Dermis microvascular lymphatic vessel endothelial cell (primary cell): ENCODE data around the gene BCR. TPM values are rescaled to one million over a fixed set of nuclear protein-coding genes. Genes with fewer than 3 reads are reported as not detected.
"Not testable (repeated sequence)": the region's sequence is repeated elsewhere in the genome, so short reads cannot be mapped to it uniquely, and the experiment has no call there.

ENCODE experiments used
- DNase-seq, 2 donors: peaks; one replicate each; pipeline versions ENCODE4 v3.0.0 to v3.0.0-alpha.2; 2010; ENCODE audit warnings: low read depth in 2 of 2
- total RNA-seq: library from RNA; depleted of rRNA; stranded (reverse); fragments of >200 nt; gene quantifications from 2 replicates; pipeline ENCODE4 v1.2.1, GENCODE V29; 2014

BCR gene
- total RNA-seq: 95.9 and 127 TPM in 2 replicates

DNA sequence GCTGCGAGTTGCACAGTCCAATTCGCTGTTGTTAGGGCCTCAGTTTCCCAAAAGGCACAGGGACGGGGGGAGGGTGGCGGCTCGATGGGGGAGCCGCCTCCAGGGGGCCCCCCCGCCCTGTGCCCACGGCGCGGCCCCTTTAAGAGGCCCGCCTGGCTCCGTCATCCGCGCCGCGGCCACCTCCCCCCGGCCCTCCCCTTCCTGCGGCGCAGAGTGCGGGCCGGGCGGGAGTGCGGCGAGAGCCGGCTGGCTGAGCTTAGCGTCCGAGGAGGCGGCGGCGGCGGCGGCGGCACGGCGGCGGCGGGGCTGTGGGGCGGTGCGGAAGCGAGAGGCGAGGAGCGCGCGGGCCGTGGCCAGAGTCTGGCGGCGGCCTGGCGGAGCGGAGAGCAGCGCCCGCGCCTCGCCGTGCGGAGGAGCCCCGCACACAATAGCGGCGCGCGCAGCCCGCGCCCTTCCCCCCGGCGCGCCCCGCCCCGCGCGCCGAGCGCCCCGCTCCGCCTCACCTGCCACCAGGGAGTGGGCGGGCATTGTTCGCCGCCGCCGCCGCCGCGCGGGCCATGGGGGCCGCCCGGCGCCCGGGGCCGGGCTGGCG is at the start of gene BCR:
BCR (plus strand) TSS at position 209 of the 592 bp plus-strand sequence. CDS start 452 bp downstream, outside the sequence.
- DNase-seq: peak; percentile 40 to 88

DNA sequence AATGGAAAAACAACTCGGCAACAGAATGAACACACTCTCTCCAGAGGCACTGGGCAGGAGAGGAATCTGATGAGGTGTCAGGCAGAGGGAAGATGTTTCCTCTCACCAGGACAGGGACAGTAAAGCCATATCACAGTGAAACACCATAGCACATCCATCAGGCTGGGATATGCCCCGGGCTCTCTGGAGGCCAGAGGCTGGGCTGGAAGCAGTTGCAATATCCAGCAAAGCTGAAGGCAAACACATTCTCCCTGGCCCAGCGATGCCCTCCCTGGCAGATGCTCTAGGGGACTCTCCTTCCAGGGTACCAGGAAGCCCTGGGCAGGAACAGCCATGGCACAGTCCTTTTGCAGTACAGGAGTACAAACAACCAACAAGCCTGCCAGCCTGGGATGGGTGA is 49.6 kb upstream of the BCR start:
- no peak for DNase-seq

DNA sequence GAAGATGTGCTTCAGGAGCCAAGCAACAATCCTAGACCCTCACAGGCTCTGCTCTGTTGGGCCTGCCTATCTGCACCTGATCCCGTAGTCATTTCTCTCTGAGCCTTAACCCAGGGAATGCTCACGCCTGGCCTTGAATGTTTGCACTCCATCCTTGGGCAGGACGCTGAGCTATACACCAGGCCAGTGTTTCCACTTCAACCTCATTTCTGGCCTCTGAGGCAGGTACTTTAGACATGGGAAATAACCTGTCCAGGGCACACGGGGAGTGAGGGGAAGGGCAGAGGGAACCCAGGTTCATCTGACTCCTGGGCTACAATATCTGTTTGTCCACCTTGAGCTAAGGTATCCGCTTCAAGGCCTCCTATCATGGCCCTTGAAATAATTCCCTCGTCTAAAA is 48.4 kb upstream of the BCR start:
- no peak for DNase-seq

DNA sequence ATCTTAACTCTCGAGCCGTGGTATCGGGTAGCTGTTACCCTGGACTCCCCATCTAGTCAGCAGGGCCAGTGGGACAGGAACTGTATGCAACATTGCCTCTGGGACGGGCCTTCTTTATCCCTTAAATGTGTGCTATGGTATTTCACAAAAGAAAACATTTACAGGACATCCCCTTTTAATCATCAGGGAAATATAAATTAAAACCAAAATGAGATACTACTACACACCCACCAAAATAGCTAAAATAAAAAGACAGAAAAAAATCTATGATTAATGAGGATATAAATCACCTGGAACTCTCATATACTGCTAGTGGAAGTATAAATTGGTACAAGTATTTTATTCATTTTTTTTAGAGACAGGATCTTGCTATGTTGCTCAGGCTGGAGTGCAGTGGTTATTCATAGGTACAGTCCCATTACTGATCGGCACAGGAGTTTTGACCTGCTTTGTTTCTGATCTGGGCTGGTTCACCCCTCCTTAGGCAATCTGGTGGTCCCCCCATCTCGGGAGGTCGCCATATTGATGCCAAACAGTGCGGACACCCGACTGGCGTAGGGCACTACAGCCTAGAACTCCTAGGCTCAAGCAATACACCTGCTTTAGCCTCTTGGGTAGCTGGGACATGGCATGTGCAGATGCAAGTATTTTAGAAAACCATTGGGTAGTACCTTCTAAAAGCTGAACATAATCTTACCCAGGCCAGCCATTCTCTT is 47.8 kb upstream of the BCR start:
- no peak for DNase-seq

DNA sequence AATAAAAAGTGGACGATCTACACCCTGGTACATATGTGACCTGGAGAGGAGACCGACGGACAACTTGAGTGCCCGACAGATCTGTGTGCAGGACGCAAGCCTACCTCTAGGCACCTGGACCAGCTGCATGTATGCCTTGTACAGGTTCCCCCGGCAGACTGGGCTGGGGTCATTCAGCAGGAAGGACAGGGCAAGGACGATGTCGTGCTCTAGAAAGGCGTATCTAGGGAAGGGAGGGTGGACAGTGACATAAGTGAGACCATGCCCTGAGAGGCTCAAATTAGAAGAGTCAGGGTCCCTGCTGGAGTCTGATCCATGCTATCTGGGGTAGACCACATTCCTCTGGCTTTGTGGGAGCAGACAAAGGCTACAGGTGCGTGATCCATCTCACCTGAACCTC is 46.4 kb upstream of the BCR start:
- DNase-seq: no peak

DNA sequence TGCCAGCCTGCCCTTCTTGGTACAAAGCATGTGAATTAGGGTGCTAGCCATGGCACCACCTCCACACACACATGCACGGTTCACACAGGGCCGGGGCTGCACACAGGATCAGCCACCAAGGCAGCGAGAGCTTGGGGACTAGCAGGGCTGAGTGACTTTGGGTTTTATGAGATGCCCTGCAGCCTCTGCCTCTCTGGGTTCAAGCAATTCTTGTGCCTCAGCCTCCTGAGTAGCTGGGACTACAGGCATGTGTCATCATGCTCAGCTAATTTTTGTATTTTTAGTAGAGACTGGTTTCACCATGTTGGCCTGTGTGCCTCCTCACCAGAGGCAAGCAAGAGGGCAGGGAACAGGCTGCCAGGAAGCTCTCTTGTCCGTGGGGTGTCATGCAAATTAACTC is 43.3 kb upstream of the BCR start:
- DNase-seq: not testable (repeated sequence)

DNA sequence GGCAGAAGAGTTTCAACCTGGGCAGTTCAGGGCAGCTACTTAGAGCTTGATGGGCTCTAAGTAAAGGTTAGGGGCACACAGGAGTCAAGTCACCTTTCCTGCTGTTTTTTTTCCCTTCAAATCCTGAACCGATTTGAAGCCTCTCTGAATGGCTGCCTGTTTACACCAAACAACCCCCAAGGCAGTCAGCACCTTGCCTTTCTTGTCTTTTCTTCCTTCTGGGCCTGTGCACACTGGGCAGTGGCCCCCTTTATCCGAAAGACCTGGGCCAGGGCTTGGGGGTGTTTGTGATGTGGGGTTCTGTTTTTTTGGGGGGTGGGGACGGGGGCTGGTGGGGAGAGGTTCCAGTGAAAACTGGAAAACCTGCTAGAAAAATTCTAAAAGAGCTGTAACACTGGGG is 42.8 kb upstream of the BCR start:
- no peak for DNase-seq

DNA sequence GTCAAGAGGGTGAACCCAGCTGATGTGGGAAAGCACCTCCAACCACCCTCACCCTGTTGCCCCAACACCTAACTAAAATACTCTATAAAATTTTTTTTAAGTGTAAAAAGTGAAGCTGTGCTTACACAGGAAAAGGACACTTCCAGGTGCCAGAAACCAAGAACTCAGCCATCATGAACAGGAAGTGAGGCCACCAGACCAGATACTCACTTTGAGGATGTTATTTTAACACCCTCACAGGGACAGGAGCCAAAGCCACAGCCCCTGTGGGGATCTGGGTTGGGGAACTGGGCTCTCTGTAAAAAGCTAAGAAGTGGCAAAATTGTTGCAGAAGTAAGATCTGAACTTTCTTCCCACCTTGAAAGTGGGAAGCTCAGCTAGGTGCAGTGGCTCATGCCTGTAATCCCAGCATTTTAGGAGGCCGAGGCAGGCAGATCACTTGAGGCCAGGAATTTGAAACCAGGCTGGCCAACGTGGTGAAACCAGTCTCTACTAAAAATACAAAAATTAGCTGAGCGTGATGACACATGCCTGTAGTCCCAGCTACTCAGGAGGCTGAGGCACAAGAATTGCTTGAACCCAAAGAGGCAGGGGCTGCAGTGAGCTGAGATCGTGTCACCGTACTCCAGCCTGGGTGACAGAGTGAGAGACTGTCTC is 42.3 kb upstream of the BCR start:
- peak; percentile 24 to 39 for DNase-seq

DNA sequence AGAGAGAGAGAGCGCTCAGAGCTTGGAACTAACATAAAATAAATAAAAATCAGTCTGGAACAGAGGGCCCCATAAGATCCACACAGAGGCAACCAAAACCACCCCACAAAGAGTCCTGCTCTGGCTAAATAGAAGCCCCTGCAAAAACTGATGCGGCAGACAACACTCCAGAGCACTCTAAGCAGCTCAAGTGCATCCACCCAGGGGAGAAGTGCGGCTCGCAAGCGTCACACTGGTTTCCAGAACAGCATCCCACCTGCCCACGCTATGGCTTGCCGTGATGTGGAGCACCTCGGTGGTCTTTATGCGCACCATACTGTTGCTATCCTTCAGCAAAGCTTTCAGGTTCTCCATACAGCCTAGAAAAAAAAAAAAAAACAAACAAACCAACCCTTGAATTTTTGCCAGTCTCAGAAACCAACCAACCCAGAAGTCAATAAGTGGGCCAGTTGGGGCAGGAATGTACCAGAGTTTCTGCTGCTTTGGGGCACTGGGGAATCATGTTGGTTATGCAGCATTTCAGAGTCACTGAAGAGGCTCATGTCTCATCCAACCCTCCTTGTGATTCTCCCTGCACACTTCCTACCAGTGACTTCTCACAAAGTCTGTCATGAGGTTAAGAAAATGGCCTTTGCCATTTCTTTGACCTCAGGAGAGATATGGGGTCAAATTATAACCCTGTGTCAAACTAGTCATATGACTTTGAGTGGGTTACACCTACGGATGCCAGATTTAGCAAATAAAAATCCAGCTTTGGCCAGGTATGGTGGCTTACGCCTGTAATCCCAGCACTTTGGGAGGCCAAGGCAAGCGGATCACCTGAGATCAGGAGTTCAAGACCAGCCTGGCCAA is 41.5 kb upstream of the BCR start:
- no peak for DNase-seq

DNA sequence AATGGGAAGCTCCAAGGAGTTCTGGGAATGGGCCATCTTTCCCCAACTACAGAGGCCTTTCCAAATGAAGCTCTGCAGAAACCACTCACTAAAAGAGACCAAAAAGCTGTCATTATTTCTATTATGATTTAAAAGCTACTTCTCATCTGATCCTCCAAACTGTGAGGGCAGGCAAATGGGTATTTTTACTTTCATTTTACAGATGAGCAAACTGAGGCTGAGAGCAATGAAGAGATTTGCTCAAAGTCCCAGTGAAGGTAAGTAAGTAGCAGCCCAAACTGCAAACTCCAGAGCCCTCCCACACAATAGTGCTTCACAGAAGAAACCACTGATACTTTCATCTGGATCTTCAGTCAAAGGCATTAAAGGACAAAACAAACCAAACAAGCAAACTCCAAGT is 39.9 kb upstream of the BCR start:
- DNase-seq: no peak

DNA sequence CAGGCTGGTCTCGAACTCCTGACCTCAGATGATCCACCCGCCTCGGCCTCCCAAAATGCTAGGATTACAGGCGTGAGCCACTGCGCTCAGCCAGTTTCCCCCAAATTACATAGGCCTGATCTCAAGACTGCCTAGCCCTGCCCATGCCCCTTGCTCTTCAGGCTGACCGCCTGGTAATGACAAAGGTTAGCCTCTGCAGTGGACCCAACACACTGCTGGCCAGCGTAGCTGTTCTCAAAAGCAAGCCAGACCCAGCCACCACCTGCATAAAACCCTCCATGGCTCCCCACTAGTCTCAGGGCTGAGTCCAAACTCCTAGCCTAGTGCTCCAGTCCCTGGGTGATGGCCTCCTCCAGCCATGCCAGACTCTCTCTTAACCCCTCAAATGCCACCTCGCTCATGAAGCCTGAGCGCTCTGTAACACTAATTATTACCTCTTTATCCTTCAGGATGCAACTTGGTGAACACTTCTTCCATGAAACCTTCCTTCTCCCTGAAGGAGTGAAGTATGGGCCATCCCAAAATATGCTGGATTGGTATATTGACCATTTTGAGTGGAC is 37.7 kb upstream of the BCR start:
- DNase-seq: no peak

DNA sequence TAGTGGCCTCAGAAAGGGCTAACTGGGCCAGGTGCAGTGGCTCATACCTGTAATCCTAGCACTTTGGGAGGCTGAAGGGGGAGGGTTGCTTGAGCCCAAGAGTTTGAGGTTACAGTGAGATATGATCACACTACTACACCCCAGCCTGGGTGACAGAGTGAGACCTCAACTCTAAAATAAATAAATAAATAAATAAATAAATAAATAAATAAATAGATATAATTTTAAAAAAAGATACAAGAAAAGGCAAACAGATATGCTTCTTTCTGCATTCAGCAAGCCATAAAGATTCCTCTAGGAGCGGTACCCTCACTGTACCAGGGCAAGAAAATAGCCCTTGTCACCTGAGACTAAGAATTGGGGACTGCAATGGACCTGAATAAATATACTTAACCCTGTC is 37.2 kb upstream of the BCR start:
- DNase-seq: no peak

DNA sequence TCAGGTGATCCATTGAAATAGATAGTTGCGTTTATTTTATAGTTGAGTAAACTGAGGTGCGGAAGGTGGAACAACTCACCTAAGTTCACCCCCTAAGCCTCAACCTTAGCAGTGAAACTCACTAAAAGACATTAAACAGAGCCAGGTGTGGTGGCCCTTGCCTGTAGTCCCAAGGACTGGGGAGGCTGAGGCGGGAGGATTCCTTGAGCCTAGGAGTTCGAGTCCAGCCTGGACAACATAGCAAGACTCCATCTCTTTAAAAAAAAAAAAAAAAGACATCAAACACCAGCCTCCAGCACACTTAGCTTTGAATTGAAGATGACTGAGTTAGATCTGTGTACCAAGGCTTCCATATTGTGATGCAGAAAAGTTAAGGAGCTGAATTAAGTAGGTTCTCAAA is 35.9 kb upstream of the BCR start:
- DNase-seq: no peak

DNA sequence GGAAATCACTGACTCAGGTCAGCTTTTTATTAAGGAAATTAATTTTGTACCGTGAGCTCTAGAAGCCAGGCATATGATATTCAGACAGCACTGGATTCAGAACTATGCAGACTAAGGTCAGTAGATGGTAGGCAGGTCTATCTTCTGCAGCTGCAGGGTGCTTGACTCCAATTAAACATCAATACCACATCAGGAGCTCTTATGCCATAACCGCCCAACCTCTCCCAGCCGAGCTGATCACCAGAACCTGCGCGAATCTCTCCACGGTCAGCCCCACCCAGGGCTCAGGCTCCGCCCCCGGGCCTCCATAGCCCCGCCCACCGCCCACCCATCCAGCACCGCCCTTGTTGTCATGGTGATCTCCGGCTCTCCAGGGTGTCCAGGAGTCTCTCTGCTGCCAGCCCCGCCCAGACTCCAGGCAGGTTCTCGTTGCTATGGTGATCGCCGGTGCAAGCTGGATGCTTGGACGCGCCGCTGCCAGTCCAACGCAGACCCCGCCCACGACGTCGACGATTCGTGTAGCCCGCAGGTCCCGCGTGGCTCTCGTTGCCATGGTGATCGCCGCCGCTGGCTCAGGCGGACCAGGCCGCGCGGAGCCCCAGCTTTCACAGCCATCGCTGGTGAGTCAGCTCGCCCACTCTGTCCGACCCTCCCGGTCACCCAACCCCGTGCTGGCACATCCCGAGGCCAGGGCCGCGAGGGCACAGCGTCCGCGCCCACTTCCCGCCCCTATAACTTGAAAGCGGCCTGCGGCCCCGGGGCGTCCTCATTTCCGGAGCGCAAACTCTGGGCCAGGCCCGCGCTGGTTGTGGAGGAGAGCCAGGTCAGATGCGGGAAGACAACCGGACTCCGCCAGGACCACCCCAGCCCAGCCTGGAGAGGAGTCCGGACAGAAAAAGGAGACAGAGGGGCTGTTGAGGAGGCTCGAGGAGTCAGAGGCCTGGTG is 35.1 kb upstream of the BCR start, which contains the start of gene RAB36:
RAB36 (plus strand) TSS at position 546 of the 946 bp plus-strand sequence. CDS start 1,140 bp downstream, outside the sequence.
- DNase-seq: peak; percentile 95 to 98

DNA sequence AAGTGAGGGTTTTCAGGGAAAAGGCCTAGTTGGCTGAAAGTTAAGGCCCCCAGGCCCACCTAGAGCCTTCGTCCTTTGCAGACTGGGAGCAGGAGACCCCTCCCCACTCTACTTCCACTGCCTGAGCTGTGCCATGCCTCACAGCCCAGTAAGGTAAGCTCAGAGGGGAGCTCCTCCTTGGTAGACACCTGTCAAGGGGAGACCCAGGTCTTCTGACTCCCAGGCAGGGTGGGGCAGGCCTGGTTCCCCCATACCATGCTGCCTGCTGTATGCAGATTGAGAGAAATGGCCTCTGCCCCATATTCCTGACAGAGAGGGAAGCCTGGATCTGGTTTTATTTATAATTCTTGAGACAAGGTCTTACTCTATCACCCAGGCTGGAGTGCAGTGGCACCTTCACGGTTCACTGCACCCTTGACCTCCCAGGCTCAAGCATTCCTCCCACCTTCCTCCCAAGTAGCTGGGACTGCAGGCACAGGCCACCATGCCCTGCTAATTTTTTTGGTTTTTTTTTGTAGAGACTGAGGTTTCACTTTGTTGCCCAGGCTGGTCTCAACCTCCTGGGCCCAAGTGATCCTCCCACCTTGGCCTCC is 34.3 kb upstream of the BCR start:
- DNase-seq: no peak

DNA sequence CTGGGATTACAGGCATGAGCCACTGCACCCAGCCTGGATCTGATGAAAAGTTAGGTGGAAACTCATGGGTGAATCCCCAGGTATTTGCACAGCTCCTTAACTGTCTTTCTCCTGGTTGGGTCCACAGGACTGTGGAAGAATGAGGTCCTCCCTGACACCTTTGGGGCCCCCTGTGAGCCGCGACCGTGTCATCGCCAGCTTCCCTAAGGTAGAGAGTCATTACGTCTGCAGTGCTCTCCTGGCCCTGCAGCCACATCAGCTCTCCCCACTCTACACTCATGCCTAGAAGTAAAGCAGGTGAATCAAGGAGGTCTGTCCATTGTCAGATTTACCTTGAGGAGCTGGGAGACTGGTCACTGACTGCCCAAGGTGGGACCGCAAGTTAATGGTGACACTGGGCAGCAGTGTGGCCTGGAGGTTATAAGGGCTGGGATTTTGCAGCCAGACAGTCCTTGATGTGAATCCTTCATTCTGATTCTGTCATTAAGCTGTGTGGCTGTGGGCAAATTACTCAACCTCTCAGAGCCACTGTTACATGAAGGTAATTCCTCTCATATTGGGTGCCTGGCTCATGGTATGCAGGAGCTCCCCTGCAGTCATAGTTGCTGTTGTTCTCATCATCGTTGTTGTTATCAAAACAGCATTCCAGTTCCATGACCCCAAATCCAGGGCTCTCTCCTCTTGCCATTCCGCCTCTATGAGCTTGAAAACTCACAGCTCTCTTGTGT is 33.7 kb upstream of the BCR start:
- no peak for DNase-seq

DNA sequence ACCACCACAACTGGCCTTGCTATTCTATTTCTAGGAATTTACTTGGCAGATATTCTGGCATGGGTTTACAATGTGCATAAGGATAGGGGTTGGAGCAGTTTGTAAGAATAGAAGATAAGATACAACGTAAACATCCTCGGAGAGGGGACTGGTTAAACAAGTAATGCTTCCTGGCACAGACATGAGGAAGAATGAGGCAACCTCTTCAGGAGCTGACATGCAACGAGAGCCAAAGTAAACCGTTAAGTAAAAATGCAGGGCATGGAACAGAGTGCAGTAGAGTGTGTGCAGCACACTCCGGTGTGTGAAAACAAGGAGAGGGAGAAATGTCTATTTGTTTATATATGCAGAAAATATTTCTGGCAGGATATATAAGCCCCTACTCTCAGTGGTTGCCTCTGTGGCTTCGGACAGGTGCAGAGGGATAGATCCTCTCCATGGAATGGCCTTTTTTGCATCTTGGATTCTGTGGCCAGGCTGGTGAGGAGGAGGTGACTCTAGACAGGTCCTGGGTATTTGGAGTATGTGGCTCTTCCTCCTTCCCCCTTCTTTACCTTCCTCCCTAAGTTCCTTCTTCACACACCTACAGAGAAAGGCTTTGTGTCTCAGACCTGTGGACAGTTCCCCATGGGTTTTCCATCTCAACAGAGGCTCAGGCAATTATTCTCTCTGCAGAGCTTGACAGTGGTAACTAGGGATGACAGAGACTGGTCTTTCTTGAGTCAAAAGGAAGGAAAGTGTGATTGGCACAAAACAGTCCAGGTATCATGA is 32.5 kb upstream of the BCR start:
- peak in 1 of 2 donors; percentile 34 for DNase-seq

DNA sequence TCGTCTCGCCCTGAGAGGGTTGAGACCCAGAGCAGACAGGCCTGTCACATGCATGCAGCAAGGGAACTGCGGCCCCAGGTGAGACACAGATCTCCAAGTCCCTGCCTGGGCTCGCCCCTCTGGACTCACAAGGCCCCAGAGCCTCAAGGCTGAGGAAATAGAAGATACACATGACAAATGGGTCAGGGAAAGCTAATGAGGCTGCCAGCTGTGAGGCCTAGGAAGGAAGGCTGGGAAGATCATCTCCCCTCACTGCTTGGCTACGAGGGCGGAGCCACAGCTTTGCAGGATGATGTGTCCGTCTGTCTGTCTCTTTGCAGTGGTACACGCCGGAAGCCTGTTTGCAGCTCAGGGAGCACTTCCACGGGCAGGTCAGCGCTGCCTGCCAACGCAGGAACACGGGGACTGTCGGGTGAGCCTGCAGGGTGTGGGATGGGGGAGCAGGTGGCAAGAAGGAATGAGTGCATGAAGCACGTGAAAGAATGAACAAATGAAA is 30.5 kb upstream of the BCR start:
- DNase-seq: no peak
